ENCODE results near the gene CADPS2.

DNA sequence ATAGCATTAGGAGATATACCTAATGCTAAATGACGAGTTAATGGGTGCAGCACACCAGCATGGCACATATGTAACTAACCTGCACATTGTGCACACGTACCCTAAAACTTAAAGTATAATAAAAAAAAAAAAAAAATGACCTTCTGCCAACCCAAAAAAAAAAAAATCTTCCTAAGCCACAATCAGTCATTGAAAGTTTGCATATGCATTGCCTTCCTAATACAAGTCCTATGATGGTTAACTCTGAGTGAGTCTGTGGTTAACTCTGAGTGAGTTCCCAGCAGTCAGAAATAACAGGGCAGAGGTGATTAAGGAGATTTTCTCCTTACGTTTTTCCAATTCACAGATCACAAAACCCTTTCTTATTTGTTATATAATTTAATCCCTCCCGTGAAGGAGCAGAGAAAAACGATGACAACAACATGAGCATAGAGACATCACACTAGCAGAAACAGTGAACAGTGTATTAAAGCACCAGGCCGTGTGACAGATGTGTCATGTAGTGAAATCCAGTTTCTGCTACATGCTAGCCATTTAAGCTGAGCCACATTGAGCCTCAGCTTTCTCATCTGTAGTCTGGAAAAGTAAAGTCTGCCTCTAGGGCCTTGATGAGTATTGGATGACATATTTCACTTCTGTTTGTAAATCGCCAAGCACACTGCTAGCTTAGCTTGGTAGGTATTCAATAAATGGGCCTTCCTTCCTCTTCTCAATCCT is 176.2 kb downstream of the CADPS2 start:
- TF ChIP-seq EZH2 (IDR thresholded peaks at IDR 0.05; ENCODE audit: borderline replicate concordance, low read depth, low read length, severe bottlenecking) = no peak
- TF ChIP-seq, protein P1, sequence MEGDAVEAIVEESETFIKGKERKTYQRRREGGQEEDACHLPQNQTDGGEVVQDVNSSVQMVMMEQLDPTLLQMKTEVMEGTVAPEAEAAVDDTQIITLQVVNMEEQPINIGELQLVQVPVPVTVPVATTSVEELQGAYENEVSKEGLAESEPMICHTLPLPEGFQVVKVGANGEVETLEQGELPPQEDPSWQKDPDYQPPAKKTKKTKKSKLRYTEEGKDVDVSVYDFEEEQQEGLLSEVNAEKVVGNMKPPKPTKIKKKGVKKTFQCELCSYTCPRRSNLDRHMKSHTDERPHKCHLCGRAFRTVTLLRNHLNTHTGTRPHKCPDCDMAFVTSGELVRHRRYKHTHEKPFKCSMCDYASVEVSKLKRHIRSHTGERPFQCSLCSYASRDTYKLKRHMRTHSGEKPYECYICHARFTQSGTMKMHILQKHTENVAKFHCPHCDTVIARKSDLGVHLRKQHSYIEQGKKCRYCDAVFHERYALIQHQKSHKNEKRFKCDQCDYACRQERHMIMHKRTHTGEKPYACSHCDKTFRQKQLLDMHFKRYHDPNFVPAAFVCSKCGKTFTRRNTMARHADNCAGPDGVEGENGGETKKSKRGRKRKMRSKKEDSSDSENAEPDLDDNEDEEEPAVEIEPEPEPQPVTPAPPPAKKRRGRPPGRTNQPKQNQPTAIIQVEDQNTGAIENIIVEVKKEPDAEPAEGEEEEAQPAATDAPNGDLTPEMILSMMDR (IDR thresholded peaks at IDR 0.05; ENCODE audit: borderline replicate concordance, extremely low read depth, low read length, poor library complexity, severe bottlenecking) = no peak
